G401.6 (cell line): Measurements from ENCODE around the gene SS18L1.

Source experiments
- FAIRE-seq: peaks from 2 replicates; lab custom pipeline; 2012; peaks lifted over from hg19 to GRCh38; lab: Jason Lieb, UNC

Gene SS18L1

GRCh38 chr20:62174021-62174804 is 30.6 kb downstream of the SS18L1 start:
- FAIRE-seq, result no peak

GRCh38 chr20:62174870-62175624 is 31.5 kb downstream of the SS18L1 start:
- FAIRE-seq, result no peak

- no peak for FAIRE-seq
These were observed 32.1 kb downstream of the SS18L1 start for GRCh38 chr20:62175711-62176110.

GRCh38 chr20:62176866-62177265 is 33.3 kb downstream of the SS18L1 start:
- FAIRE-seq, result no peak

GRCh38 chr20:62177307-62177706 is 33.7 kb downstream of the SS18L1 start:
- FAIRE-seq, result no peak

GRCh38 chr20:62178316-62179161 is 35.0 kb downstream of the SS18L1 start:
- no peak for FAIRE-seq

GRCh38 chr20:62179162-62179504 is 35.6 kb downstream of the SS18L1 start:
- FAIRE-seq, result no peak

- no peak for FAIRE-seq
These were observed 38.2 kb downstream of the SS18L1 start for GRCh38 chr20:62181808-62182207.

- no peak for FAIRE-seq
These were observed 39.2 kb downstream of the SS18L1 start, which contains the start of gene MTG2 for GRCh38 chr20:62182469-62183425. Gene MTG2 (plus strand): TSS chr20:62183028. CDS start chr20:62193421, 10,393 bp downstream.

- no peak for FAIRE-seq
These were observed 40.0 kb downstream of the SS18L1 start for GRCh38 chr20:62183426-62184142.

GRCh38 chr20:62186096-62186426 is 42.5 kb downstream of the SS18L1 start:
- FAIRE-seq, result no peak

GRCh38 chr20:62186887-62187866 is 43.6 kb downstream of the SS18L1 start:
- no peak for FAIRE-seq

GRCh38 chr20:62190639-62191411 is 47.3 kb downstream of the SS18L1 start:
- no peak for FAIRE-seq

GRCh38 chr20:62191781-62192559 is 48.4 kb downstream of the SS18L1 start:
- FAIRE-seq, result no peak

GRCh38 chr20:62192635-62193034 is 49.1 kb downstream of the SS18L1 start:
- FAIRE-seq, result no peak

- no peak for FAIRE-seq
These were observed 49.8 kb downstream of the SS18L1 start for GRCh38 chr20:62193079-62194025.

- FAIRE-seq, result no peak
These were observed 51.5 kb downstream of the SS18L1 start for GRCh38 chr20:62195075-62195405.
